Keratinocyte (primary cell): ENCODE data around the gene MAN2A2.

Experiments used
- EZH2 ChIP-seq: IDR thresholded peaks from one replicate; pipeline ENCODE4 v1.6.1; 2012; ENCODE audit warnings: inconsistent platforms, mild to moderate bottlenecking, low read length, moderate library complexity
- TF ChIP-seq, protein P1 (sequence below), 3 experiments: IDR thresholded peaks in 1 of 3; conservative IDR thresholded peaks in 1 of 3; optimal IDR thresholded peaks in 1 of 3; 2 replicates in 2 of 3; 3 replicates in 1 of 3; pipeline versions ENCODE3 to v1.5.1; 2011; ENCODE audit warnings: low read length in 3 of 3, mild to moderate bottlenecking in 3 of 3, moderate library complexity in 2 of 3, control low read depth in 1 of 3, inconsistent platforms in 1 of 3; ENCODE audit not compliant: insufficient read depth in 2 of 3; ENCODE audit errors: extremely low read depth in 1 of 3

DNA sequence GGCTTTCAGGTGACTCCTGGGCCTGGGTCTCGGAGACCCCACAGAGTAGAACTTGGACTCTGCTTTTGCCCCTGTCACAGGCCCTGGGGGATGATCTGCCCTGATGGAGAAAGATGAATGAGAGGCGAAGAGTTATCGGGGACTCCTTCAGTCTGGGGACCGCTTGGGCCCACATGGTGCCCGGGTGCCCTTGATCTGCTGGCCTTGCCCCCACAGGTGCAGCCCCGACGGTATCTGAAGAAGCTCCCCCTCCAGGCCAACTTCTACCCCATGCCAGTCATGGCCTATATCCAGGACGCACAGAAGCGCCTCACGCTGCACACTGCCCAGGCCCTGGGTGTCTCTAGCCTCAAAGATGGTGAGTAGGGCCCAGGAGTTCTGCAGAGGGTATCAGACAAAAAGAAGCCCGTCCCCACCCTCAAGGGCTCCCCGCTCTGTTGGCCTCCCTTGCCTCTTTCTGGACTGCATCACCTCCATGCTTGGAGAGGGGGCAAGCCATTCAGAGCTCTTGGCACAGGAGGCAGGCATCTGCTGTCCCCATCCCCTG, 10.4 kb downstream of the MAN2A2 start:
- TF ChIP-seq, protein P1, sequence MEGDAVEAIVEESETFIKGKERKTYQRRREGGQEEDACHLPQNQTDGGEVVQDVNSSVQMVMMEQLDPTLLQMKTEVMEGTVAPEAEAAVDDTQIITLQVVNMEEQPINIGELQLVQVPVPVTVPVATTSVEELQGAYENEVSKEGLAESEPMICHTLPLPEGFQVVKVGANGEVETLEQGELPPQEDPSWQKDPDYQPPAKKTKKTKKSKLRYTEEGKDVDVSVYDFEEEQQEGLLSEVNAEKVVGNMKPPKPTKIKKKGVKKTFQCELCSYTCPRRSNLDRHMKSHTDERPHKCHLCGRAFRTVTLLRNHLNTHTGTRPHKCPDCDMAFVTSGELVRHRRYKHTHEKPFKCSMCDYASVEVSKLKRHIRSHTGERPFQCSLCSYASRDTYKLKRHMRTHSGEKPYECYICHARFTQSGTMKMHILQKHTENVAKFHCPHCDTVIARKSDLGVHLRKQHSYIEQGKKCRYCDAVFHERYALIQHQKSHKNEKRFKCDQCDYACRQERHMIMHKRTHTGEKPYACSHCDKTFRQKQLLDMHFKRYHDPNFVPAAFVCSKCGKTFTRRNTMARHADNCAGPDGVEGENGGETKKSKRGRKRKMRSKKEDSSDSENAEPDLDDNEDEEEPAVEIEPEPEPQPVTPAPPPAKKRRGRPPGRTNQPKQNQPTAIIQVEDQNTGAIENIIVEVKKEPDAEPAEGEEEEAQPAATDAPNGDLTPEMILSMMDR (optimal IDR thresholded peaks at IDR 0.05 in 1 of 3, IDR thresholded peaks at IDR 0.05 in 1 of 3, conservative IDR thresholded peaks at IDR 0.05 in 1 of 3; ENCODE audit: extremely low read depth in 1 of 3, insufficient read depth in 2 of 3, low read length in 3 of 3), result no peak
- TF ChIP-seq EZH2, result no peak
